ENCODE data around the gene METAP1D. TPM values are rescaled to one million over a fixed set of nuclear protein-coding genes. Genes with fewer than 3 reads are reported as not detected.

METAP1D gene
- total RNA-seq, 1 experiment from 2014 or later = 15.8 TPM

- ChIA-PET POLR2A (no interaction called here), RAD21 (ENCODE audit: low non-redundant PET in 1 of 2, low total read pairs in 2 of 2, uncharacterized antibody in 2 of 2, unreplicated experiment in 2 of 2) (no interaction called here), CTCF (no interaction called here)
- H3K27ac ChIP-seq (ENCODE audit: low read depth, low read length) = no peak overlapping the region
- no peaks in the 10 kb centered on the region for H4K20me1 ChIP-seq (ENCODE audit: insufficient read depth)
- BruUV-seq (replicated peaks) = no TSS peak
- H3K79me2 ChIP-seq (ENCODE audit: insufficient read depth, low read length) = no peaks in the 10 kb centered on the region
- TF ChIP-seq SRF (IDR thresholded peaks at IDR 0.05; ENCODE audit: low read depth) = no peak
- TF ChIP-seq CBX3 (IDR thresholded peaks at IDR 0.05; ENCODE audit: low read depth) = no peak
- no peak for TF ChIP-seq POLR2AphosphoS5 (IDR thresholded peaks at IDR 0.05; ENCODE audit: low read depth, low read length)
- TF ChIP-seq EZH2phosphoT487 (IDR thresholded peaks at IDR 0.05; ENCODE audit: borderline replicate concordance) = no peak
- TF ChIP-seq ELF1 (IDR thresholded peaks at IDR 0.05; ENCODE audit: borderline replicate concordance, low read depth) = no peak
- TF ChIP-seq, protein P1, sequence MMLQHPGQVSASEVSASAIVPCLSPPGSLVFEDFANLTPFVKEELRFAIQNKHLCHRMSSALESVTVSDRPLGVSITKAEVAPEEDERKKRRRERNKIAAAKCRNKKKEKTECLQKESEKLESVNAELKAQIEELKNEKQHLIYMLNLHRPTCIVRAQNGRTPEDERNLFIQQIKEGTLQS (IDR thresholded peaks at IDR 0.05) = no peak
- no peaks in the 10 kb centered on the region for H3K4me1 ChIP-seq (ENCODE audit: control insufficient read depth in 1 of 2, insufficient read depth in 2 of 2, low read length in 2 of 2)
- H3K9me2 ChIP-seq (ENCODE audit: insufficient read depth) = no peaks in the 10 kb centered on the region
- no peak overlapping the region for H3K9ac ChIP-seq (ENCODE audit: low read length)
- no peaks in the 10 kb centered on the region for H3K27me3 ChIP-seq (ENCODE audit: insufficient read depth, low read length)
- no peak overlapping the region for H3K4me3 ChIP-seq (replicated peaks in 1 of 2; ENCODE audit: low read depth in 1 of 2, low read length in 2 of 2)
- no peak overlapping the region for H2AFZ ChIP-seq (ENCODE audit: low read depth, low read length, poor library complexity, severe bottlenecking)
- DNase-seq (ENCODE audit: low read depth, low spot score) (no peak), ATAC-seq (no peak)
- H3K9me3 ChIP-seq (ENCODE audit: control insufficient read depth in 1 of 2, insufficient read depth in 1 of 2, low read depth in 1 of 2, low read length in 2 of 2) = no peaks in the 10 kb centered on the region
- no peak overlapping the region for H3K4me2 ChIP-seq (ENCODE audit: low read length)
- H3K36me3 ChIP-seq (ENCODE audit: control insufficient read depth in 1 of 2, insufficient read depth in 2 of 2, low read length in 2 of 2) = no peaks in the 10 kb centered on the region
- intact Hi-C loops (cut with micrococcal nuclease) = no loop called here
Measured at GRCh38 chr2:172047566-172048507, 48.1 kb downstream of the METAP1D start.

- Histone ChIP-seq H3K9ac (ENCODE audit: low read length) (no peak overlapping the region), H4K20me1 (ENCODE audit: insufficient read depth) (no peaks in the 10 kb centered on the region), H3K4me2 (ENCODE audit: low read length) (no peak overlapping the region), H3K36me3 (ENCODE audit: control insufficient read depth in 1 of 2, insufficient read depth in 2 of 2, low read length in 2 of 2) (no peaks in the 10 kb centered on the region), H3K79me2 (ENCODE audit: insufficient read depth, low read length) (no peaks in the 10 kb centered on the region), H3K9me2 (ENCODE audit: insufficient read depth) (no peaks in the 10 kb centered on the region), H3K4me1 (ENCODE audit: control insufficient read depth in 1 of 2, insufficient read depth in 2 of 2, low read length in 2 of 2) (no peaks in the 10 kb centered on the region), H3K4me3 (replicated peaks in 1 of 2; ENCODE audit: low read depth in 1 of 2, low read length in 2 of 2) (no peak overlapping the region), H3K9me3 (ENCODE audit: control insufficient read depth in 1 of 2, insufficient read depth in 1 of 2, low read depth in 1 of 2, low read length in 2 of 2) (no peaks in the 10 kb centered on the region), H2AFZ (ENCODE audit: low read depth, low read length, poor library complexity, severe bottlenecking) (no peak overlapping the region), H3K27me3 (ENCODE audit: insufficient read depth, low read length) (no peaks in the 10 kb centered on the region), H3K27ac (ENCODE audit: low read depth, low read length) (no peak overlapping the region)
- TF ChIP-seq ZFX (IDR thresholded peaks at IDR 0.05) = no peak
- no peak for TF ChIP-seq EGR1 (IDR thresholded peaks at IDR 0.05; ENCODE audit: low read depth)
- TF ChIP-seq EZH2phosphoT487 (IDR thresholded peaks at IDR 0.05; ENCODE audit: borderline replicate concordance) = no peak
- TF ChIP-seq TCF7L2 (IDR thresholded peaks at IDR 0.05; ENCODE audit: borderline replicate concordance, extremely low read depth, insufficient read depth, insufficient read length) = no peak
- no peak for TF ChIP-seq CEBPB (IDR thresholded peaks at IDR 0.05; ENCODE audit: low read depth)
- TF ChIP-seq, protein P2, sequence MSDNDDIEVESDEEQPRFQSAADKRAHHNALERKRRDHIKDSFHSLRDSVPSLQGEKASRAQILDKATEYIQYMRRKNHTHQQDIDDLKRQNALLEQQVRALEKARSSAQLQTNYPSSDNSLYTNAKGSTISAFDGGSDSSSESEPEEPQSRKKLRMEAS (IDR thresholded peaks at IDR 0.05) = no peak
- TF ChIP-seq POLR2A (IDR thresholded peaks at IDR 0.05; ENCODE audit: borderline replicate concordance, extremely low read depth, insufficient read depth, insufficient read length) = no peak
- no peak for TF ChIP-seq CBX3 (IDR thresholded peaks at IDR 0.05; ENCODE audit: low read depth)
- TF ChIP-seq SRF (IDR thresholded peaks at IDR 0.05; ENCODE audit: low read depth) = no peak
- TF ChIP-seq, protein P3, sequence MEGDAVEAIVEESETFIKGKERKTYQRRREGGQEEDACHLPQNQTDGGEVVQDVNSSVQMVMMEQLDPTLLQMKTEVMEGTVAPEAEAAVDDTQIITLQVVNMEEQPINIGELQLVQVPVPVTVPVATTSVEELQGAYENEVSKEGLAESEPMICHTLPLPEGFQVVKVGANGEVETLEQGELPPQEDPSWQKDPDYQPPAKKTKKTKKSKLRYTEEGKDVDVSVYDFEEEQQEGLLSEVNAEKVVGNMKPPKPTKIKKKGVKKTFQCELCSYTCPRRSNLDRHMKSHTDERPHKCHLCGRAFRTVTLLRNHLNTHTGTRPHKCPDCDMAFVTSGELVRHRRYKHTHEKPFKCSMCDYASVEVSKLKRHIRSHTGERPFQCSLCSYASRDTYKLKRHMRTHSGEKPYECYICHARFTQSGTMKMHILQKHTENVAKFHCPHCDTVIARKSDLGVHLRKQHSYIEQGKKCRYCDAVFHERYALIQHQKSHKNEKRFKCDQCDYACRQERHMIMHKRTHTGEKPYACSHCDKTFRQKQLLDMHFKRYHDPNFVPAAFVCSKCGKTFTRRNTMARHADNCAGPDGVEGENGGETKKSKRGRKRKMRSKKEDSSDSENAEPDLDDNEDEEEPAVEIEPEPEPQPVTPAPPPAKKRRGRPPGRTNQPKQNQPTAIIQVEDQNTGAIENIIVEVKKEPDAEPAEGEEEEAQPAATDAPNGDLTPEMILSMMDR (IDR thresholded peaks at IDR 0.05 in 2 of 3, conservative IDR thresholded peaks at IDR 0.05 in 1 of 3; ENCODE audit: borderline replicate concordance in 1 of 3, insufficient read depth in 1 of 3, low read depth in 2 of 3, low read length in 2 of 3) = no peak
- no peak for TF ChIP-seq ZNF274 (IDR thresholded peaks at IDR 0.05; ENCODE audit: low read depth, low read length)
- RAD21 ChIA-PET (ENCODE audit: low non-redundant PET in 1 of 2, low total read pairs in 2 of 2, uncharacterized antibody in 2 of 2, unreplicated experiment in 2 of 2) = no interaction called here
- BruUV-seq (replicated peaks) = no TSS peak
- POLR2A ChIA-PET = no interaction called here
- CTCF ChIA-PET = no interaction called here
- intact Hi-C loops (cut with micrococcal nuclease) = no loop called here
- ATAC-seq = no peak
- DNase-seq (ENCODE audit: low read depth, low spot score) = no peak
Measured at GRCh38 chr2:172048508-172049503, 49.1 kb downstream of the METAP1D start.

Measured in HCT116 (cell line).